Stimulated activated CD8-positive, alpha-beta memory T cell treated with anti-CD3 and anti-CD28 coated beads, Interleukin-2, amount 100 ng/mL, for 48 hours (primary cell): ENCODE data around the gene SOS1.

ENCODE experiments used
- DNase-seq, 2 donors: peaks; one replicate each; pipeline ENCODE4 v3.0.0-alpha.2; 2020; ENCODE audit warnings: low read depth in 2 of 2

Gene SOS1

DNA sequence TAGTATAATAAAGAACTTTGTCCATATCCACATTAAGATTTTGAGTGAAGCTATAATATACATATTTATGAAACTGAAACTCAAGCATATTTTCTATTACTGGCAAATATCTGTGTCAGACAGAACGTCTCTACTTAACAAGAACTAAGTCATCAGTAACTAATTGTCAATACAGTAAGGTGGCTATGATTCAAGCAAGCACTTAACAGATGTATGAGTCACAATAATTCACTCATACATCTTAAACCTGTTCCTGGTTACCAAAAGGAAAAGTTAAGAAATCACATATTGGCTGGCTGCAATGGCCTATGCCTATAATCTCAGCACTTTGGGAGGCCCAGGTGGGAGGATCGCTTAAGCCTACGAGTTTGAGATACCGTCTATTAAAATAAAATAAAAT is 96.0 kb downstream of the SOS1 start:
- no peak for DNase-seq

DNA sequence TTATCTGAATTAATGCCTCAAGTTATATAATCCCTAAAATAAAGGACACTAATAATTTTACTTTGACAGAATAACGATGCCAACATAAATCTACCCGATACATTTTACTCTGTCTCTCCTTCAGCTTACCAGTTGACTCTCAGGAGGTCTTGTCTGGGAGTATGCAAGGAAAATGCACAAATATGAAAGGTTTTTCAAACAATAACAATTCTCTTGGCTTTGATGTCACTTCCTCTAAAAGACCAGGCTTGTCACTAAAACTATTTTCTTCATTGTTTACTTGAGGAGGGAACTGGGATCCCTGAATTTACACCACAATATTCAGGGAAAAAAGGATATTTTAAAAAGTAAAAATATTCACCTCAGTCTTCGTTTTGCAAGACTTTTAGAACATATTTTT is 97.2 kb downstream of the SOS1 start:
- DNase-seq: no peak

DNA sequence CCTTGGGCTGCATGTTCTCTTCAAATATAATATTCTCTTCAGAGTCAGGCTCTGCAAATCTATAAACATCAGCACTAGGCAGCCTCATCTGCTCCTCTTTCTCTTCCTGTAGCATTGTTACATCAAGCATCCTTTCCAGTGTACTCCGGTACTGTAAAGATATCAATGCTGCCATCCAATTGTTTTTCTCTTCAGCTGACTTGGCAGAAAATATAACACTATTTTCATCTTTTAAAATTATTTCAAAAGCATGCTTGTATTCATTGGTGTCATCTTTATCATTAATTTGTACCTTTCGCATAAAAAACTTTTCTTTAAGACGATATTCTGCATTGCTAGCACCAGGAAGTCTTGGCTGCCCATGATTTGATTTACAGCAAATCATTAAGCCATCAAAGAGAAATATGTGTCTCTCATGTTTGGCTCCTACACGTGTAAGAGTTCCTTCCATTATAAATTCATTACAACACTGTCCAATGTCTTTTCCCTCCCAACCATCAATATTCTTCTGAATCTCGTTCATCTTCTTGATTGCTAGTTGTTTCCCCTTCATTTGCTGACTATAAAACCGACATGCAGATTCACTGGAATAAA is 98.1 kb downstream of the SOS1 start:
- DNase-seq: no peak

DNA sequence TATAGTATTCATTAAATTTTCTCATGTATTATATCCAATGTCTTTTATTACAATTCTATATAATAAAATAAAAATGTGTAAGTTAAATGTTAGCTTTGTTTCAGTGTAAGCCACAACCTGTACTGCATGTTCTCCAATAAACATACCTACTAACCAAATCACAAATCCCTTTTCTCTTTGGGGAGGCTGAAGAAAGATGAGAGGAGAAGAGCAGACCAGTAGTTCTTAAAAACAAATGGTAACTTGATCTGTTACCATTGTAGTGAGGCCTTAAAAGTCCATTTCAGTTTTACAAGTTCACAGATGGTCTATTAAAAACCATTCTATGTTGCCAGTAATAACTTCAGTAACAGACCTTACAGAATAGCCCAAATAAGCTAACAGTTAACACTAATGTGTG is 100.5 kb downstream of the SOS1 start:
- DNase-seq: no peak

DNA sequence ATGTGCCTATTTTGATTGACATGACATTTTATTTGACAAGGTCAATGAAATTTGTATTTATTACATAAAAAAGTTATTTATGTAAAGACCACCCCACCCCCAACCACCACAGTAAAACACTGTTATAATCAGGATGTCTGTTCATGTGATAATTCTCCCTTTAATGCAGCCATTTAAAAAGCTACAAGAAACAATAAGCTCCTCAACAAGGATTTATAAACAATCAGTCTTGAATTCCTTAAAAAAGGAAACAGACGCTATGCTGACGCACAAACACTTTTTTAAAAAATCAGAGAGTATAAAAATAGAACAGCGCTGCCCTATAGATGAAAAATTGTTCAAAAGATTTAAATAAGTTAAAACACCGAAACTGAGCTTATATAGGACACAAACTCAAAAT is 102.2 kb downstream of the SOS1 start:
- DNase-seq: no peak

DNA sequence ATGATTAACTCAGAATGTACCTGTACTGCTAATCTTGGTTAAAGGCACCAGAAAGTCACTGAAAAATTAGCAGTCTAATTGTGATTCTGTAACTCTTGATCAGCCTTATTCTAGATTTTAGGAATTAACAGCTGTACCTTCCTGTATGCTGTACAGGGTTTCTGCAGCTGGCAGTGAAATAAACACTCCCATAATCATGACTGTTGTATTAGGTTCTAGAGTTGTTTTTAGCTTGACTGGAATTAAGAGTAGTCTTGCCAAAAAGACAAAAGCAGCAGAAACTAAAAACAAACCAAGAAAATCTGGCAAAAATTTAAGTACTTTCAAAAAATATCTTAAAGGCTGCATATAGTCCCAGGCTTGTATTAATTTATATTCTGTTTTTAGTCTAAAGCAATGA is 103.5 kb downstream of the SOS1 start:
- no peak for DNase-seq

DNA sequence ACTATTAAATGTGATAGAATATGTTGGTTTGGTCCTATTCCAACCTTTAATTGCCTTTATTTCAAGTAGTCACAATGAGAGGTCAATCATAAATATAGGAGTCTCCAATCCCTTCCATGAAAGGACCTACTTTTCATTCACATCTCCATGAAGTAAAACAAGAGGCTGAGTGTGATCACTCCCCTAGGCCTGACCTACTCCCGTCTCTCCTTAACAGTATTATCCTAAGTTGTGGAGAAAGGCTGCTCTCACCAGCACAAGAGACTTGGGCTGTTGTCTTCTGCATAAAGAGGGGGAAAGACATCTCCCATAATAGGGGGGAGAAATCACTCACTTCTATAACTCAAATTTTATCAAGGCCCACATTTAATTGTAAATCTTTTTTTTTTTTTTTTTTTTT is 105.4 kb downstream of the SOS1 start:
- no peak for DNase-seq

DNA sequence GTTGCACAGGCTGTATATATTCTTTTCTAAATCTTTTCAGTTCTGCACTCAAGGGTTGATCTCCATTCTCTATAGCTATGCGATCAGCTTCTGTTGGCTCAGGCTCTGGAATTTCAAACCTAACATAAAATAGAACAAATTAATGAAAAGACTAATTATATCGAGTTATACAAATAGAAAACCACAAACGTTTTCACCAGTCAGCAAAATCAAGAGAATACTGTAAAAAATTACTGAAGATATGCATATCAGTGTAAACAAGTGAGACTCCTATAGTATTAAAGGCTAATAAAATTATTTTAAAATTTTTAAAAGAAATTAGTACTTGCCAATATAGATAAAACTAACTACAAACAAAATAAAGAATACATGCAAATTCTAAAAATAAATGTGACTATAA is 107.0 kb downstream of the SOS1 start:
- DNase-seq: no peak

DNA sequence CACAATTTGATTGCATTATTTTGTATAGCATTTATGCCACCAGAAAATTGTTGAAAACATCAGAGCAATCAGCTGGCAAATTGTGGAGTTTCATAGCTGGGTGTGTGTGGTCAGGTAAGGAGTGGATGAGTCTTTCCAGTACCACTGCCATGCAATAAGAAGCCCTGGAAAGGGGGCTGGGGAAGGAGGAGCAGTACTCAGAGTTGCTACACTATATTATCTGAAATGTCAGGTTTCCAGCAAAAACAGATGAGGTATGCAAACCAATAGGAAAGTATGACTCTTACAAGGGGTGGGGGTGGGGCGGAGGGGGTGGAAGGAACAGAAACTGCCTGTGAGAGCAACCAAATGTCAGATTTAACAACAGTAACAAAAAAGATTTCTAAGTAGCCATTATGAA is 112.2 kb downstream of the SOS1 start:
- no peak for DNase-seq

DNA sequence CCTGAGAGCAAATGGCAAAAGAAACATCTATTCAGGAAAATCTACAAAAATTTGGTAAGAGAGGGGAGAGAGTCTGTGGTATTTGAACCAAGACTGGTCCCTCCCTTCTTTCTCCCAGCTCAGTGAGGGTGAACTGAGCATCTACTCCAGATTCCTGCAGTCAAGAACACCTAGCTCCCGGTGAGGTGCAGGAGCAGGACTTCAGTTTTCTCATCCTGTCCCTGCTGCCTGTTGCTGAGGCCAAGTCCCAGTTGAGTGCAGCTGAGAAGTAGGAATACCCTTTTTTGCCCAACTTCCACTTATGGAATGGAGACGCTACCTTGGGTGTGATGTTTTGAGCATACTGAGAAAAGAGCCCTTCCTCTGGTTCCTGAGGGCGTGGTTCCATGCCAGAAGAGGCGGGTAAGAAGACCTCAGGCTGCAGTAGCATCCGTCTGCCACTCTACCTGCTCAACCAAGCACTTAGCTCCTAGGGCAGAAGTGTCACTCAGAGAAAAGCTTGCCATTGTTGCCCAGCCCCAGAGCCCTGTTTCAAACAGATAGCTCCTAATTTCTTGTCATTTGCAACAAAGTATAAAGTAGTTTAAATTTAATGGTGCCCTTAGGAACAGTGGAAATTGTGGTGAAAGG is 112.9 kb downstream of the SOS1 start:
- no peak for DNase-seq

DNA sequence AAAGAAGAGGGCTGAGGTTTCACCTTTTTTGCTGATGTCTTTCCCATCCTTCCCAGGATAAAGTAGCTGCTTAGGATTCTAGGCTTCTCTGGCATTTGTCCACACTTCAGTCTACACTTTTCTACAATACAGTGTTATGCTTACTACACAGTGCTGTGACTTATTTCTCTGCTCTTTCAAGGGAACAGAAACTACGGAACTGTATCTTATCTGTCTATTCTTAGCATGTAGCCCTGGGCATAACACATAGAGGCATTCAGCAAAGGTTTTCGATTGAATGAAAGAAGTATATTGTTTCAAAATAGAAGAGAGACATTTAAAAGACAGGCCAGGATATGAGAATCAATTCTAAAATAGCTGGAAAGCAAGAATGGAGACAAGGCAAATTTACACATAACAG is 120.3 kb downstream of the SOS1 start:
- no peak for DNase-seq

DNA sequence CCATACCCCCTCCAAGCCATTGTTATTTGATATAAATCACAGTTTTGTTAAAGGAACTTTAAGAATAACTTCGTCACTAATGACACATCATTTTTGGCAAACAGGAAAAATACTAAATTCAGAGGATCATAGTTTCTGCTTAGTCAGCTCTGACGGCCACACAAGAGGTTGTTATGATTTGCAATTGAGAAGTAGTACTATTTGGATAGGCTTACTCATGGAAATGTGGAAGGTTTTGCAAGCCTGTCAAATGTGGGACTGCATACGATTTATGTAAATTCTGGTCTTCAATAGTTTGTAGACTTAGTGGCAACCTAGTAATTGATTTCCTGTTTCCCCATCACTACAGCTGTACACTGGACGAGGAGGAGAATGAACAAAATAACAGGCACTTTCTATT is 123.1 kb downstream of the SOS1 start:
- DNase-seq: no peak

DNA sequence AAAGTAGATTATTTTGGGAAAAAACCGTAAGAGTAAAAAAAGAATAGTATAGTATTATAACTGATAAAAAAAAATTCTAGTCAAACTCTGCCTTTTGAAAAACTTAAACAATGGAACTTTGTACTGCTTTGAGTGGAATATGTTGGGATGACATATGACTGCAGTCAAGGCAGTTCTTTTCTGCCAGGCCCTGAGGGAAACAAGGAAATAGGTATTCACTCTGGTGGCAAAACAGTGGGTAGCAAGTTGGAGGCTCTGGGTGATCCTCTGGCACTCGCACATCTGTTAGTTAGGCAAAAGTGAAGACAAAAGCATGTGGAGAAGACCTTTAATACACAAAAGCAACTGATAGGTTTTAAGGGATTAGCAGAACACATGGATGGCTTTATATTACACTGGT is 129.0 kb downstream of the SOS1 start:
- DNase-seq: no peak

DNA sequence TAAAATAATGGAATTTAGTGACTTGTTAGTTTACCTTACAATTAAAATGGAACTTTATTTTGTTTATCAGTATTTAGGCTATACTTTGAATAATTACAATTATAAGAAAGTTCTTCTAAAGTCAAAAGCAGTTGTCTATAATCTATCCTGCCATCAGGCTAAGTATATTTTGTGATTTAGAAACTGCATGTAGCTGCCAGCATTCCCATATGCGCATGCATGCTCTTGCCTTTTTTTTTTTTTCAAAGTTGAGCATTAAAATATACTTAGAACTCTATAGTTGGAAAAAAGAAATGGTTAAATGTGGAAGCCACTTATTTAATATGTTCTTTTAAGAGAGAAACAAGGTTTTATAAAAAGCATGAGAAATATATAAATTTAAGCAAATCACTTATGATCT is 132.1 kb downstream of the SOS1 start:
- DNase-seq: no peak

DNA sequence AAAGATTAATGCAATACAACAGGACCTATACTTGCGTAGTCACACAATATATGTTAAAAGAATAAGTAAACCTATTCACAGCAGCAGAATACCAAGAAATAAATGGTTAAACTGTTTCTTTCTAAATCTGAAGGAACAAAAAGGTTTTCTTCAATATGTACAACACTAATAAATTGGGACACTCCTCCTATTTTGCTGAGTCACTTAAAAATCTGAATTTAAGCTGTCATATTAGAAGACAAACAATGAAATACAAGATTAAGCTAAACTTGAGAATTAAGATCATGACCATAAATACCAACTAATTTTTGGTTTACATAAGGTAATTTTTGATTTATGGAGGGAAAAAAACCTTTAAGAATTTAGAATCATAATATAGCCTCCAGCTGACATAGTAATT is 138.4 kb downstream of the SOS1 start:
- DNase-seq: no peak

DNA sequence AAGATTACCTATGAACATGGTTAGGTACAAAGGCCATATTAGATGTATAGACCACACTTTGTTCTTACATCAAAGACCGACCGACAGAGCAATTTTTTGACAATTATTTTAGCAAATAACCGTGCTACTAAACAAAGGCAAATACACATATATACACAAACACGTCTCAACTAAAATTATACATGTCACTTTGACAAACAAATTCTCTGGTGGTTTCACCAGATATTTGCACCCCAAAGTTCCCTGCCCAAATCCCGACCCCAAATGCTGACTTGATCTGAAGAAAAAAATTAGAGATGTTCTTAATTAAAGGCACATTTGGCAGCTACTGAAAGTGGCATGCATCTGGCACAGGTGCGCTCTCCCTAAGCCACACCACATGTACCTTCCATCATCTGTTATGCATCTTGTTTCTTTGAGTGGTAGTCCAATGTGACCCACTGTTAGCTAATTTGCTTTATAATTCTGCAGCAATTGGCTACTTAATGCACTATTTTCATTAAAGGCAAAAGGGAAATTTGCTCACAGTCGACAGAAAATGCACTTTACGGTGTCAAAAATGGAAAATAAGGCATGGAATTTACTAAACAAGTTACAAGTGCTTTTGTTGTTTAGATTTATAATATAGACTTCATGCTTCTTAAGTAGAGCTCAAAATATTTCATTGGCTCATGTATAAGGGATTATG is 139.0 kb downstream of the SOS1 start:
- no peak for DNase-seq

DNA sequence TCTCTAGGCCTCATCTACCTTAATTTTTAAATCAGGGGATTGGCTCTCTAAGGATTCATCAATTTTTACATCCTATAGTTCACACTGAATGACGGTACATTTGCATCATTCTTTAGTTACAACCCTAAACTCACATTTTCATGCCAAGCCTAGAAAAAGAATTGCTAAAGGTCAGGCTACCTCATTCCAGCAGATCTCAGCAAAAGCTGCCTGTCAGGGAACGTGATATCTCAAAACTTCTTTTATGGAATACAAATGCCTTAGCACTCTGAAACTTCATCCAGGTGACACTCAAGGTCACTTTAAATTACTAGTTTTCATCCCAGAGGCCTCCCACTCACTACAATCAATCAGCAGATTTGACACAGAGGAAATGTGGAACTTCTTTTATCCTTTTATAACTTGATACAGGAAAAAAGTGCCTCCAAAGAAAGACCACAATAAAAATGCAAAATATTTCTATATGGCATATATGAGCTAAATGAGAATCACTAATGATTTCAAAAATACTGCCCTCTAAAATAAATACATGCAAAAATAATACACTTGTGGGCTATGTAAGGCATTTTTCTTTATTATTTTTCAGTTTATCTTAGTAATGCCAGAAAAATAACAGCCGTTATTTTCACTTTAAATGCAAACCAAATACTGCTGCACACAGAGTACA is 139.7 kb downstream of the SOS1 start:
- DNase-seq: no peak

DNA sequence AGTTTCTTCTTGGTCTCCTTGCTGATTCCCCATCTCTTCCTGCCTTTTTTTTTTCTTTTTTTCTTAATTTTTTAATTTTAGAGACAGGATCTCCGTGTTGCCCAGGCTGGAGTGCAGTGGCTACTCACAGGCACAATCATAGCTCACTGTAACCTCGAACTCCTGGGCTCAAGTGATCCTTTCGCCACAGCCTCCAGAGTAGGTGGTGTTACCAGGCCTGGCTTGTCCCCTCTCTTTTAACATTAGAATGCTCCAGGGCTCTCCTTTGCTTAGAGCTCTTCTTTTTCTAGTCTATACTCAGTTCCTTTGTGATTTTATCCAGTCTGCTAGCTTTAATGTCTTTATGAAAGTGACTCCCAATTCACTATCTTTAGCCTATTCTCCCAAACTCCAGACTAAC is 141.9 kb downstream of the SOS1 start:
- no peak for DNase-seq

DNA sequence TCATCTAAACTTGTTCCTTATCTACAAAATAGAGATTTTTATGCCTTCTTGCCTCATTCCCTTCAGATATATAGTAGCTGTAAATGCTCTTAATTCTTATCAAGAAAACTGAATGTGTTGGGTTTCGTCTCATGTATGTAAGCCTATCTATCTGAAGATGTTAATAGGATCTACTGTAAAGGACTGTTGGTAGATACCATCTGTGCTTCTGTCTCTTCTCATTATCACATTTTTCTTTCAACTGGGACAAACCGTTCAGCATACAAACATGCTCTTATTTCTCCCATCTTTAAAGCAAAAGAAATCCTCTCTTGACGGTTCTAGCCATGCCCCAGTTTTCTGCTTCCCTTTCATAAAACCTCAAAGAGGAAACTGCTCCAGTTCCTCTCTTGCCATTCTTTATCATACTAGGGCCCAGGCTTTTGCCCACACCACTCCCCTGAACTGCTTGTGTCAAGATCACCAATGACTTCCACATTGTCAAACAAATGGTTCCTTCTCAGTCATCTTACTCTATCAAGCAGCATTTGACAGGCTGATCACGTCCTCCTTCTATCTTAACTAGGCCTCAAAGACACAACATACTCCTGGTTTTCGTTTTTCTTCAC is 142.5 kb downstream of the SOS1 start:
- DNase-seq: no peak

DNA sequence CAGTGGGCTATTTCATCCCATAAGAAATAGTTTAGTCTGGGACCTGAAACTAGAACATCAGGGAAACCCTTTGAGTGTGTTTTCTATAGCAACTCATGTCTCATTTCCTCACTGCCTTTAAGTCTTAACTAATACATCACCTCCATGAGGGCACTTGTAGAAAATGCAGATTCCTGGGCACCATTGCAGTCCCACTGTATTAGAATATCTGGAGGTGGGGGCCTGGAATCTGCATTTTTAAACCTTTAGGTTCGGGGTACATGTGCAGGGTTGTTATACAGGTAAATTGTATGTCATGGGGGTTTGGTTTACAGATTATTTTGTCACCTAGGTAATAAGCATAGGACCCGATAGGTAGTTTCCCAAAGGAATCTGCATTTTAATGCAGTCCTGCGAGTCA is 143.8 kb downstream of the SOS1 start:
- DNase-seq: no peak

DNA sequence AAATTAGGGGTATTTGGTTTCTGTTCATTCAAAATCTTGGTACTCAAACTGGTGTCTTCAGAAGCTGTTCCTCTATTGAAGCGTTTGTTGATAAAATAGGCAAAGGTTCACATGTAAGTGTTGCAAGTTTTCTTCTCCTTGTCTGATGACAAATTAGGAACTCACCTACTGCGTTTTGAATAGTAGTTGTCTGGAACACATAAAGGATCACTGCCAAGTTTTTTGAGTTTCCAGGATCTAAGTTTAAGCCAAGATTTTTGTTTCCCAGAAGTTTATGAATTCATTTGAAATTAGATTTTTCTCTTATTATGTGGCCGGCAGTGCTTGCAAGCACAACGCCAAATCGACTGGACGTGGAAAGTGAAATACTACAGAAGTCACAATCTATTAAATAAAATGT is 145.8 kb downstream of the SOS1 start:
- no peak for DNase-seq

DNA sequence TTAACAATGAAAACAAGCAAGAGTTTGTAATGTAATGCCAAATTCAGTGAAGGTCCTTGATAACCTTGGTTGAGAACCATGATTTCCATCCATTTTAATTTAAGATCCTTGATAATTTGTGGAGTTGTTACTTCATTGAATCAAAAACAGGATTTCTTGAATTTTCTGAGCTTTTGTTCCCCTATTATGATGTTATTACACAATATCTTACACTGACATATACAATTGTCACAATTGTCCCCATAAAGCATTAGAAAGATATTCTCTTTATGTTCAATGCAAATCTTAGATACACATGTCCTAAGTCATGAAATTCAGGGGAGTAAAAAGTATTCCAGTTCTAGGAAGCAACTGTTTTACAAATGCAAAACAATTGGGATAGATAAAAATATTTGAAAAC is 147.6 kb downstream of the SOS1 start:
- no peak for DNase-seq

DNA sequence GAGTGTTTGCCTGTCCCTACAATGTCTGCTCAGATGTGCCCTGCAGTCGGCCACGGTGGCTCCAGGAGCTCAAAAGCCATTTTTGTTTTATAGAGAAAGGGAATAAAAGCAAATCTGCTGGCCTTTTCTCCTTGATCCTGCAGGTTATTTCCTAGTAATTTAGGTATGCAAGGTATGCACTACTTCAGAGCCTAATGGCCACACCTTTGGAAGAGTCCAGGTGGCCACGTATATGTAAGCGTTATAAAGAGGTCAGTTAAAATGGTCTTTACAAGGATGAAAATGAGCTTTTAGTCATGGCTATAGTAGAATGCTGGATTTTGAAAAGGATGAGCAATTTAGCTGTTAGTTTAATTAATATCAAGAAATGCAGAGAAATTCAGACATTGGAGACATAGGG is 149.5 kb downstream of the SOS1 start:
- no peak for DNase-seq
